Subcutaneous adipose tissue (tissue), 4 donors: ENCODE data around the gene NUDC. TPM values are rescaled to one million over a fixed set of nuclear protein-coding genes. Genes with fewer than 3 reads are reported as not detected.

Experiments
- total RNA-seq, 4 donors: library from RNA; depleted of rRNA; stranded (reverse); fragments of >200 nt; gene quantifications; one replicate each; pipeline ENCODE4 v1.1.0, GENCODE V29; 2016
- TF ChIP-seq, protein P1 (sequence below): fragments of 450-650 bp; IDR thresholded peaks from one replicate; pipeline ENCODE4 v1.5.1; 2016; ENCODE audit warnings: low read depth, mild to moderate bottlenecking, control low read depth, antibody characterized with exemption, moderate library complexity

The NUDC gene
- total RNA-seq, 4 donors from 2014 or later, result 29.7 to 51.4 (median 37.1) TPM

DNA sequence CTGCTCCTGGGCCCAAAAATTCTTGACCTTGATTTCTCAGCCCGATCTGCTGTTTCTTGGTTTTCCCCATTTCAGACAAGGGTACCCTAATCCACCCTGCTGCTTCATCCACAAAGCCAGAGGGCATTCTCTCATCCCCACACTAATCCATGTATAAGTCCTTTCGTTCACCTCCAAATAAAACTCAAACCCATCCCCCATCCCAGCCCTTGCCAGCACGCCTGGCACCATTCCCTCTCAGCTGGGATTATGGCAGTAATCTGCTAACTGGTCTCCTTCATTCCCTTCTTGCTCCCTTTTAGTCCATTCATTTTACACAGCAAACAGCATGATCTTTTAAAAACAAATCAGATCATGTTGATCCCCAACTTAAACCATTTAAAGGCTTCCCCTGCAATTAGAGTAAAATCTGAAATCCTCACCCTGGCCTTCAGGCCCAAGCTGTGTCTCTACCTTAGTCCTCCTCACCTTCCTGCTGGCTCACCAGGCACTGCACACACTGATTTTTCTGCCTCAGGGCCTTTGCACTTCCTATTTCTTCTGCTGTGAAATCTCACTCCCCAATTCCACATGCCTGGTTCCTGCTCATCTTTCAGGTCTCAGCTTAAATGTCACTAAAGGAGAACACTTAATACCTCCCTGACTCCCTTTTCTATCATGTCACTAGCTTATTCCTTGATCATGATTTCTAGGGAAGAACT lies 59.8 kb downstream of the NUDC start:
- TF ChIP-seq, protein P1, sequence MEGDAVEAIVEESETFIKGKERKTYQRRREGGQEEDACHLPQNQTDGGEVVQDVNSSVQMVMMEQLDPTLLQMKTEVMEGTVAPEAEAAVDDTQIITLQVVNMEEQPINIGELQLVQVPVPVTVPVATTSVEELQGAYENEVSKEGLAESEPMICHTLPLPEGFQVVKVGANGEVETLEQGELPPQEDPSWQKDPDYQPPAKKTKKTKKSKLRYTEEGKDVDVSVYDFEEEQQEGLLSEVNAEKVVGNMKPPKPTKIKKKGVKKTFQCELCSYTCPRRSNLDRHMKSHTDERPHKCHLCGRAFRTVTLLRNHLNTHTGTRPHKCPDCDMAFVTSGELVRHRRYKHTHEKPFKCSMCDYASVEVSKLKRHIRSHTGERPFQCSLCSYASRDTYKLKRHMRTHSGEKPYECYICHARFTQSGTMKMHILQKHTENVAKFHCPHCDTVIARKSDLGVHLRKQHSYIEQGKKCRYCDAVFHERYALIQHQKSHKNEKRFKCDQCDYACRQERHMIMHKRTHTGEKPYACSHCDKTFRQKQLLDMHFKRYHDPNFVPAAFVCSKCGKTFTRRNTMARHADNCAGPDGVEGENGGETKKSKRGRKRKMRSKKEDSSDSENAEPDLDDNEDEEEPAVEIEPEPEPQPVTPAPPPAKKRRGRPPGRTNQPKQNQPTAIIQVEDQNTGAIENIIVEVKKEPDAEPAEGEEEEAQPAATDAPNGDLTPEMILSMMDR, result no peak

DNA sequence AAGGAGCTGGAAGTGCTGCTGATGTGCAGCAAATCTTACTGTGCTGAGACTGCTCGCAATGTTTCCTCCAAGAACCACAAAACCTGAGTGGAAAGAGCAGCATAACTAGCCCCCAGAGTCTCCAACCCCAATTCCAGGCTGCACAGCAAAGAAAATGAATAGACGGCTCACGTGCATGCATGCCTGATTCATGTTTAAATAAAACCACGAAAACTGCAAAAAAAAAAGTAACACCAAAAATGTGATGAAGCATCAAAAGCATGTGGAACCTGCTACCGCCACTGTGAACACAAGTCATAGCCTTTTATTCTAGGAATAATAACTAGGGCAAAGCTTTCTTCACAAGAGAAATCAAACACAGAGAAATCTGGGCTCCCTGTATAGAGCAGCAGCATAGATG lies 62.3 kb downstream of the NUDC start:
- TF ChIP-seq, protein P1, result no peak

DNA sequence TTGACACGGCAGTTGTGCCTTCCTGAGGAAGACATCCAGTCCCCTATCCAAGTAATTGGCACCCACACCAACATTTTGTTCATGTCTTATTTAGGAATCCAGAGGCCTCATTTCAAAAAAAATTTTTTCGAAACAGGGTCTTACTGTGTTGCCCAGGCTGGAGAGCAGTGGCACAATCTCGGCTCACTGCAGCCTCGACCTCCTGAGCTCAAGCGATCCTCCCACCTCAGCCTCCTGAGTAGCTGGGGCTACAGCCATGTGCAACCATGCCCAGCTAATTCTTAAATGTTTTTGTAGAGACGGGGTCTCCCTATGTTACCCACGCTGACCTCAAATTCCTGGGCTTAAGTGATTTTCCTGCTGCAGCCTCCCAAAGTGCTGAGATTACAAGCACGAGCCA lies 62.7 kb downstream of the NUDC start:
- TF ChIP-seq, protein P1, result no peak

DNA sequence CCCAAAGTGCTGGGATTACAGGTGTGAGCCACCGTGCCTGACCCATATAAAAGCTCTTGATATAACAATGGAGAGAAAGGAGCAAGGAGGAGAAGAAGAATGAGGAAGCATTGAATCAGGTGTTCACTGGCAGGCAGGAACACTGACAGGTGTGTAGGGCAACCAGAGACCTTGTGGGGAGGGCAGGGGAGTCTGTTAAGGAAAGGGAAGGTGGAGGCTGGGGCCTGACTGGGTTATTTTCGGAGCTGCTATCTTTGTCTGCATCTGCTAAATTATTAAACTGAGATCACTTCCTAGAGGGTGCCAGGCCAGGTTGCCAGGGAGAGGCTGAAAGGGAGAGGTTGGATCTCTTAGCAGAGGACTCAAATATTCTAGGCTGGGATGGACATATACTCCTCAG lies 65.1 kb downstream of the NUDC start:
- TF ChIP-seq, protein P1, result no peak

DNA sequence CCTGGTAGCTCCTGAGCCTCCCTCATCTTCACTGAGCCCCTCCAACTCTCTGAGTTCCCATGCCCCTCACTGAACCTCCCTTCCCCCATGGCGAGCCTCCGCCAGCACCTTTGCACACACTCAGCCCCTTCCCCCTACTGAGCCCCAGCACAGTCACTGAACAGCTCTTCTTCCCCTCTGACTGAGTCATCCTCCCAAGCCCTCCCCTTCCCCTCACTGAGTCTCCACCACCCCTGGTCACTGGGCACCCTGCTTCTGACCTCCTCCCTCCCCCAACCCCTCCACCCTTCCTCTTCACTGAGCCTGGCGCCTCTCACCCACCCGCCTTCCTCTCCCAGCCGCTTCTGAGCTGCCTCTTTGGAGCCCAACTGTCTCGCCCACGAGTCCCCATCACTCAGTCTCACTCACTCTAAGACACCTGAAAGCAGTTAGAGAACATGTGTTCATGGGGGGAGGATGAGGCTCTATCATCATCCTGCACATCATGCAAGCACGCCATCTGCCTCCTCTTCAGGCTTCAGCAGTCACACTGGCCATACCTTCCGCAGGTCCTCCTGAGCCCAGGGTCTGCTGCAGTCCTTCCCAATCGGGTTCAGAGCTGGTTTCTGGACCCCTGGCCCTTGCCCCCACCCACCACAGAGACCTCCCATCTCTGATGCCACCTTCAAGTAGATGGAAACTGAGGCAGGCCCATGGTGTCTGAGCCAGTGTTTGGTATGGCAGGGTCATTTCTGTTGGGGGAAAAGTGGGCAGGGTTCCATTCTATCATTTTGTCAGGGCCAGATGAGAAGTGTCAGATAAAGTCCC lies 70.0 kb downstream of the NUDC start:
- TF ChIP-seq, protein P1, result no peak

DNA sequence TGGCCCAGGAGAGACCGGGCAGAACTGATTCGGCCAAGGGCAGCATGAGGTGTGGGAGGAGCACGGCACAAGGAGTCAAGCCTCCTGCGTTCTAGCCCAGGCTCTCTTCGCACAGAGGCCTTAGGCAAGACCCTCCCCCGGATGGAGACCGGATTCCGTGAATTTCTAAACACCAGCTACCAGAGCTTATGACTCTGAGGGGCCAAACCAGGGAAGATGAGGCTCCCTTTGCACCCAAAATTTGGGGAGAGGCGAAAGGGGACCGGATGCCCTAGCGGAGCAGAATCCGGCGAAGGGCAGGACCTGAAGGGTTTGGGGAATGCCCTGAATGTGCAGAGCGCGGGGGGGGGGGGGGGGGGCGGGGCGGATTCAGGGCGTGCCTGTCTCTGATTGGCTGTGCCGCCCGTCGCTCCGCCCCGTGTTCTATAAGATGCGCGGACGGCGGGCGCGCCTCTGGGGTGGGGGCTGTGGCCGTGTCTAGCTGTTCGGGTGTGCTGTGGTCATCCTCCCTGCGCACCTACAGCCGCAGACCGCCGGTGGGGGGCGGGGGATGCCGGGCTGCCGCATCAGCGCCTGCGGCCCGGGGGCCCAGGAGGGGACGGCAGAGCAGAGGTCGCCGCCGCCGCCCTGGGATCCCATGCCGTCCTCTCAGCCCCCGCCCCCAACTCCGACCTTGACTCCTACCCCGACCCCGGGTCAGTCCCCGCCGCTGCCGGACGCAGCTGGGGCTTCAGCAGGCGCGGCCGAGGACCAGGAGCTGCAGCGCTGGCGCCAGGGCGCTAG lies 71.9 kb downstream of the NUDC start, which contains the start of gene TRNP1:
Gene TRNP1, plus strand, starts transcription at position 456 of the 783 bp plus-strand sequence. Its CDS starts 95 bp downstream, at position 551.
- TF ChIP-seq, protein P1, result no peak
